ENCODE results near the gene ARID3B. TPM values are rescaled to one million over a fixed set of nuclear protein-coding genes. Genes with fewer than 3 reads are reported as not detected.
"Not testable (repeated sequence)": the region's sequence is repeated elsewhere in the genome, so short reads cannot be mapped to it uniquely, and the experiment has no call there.

Gene ARID3B, protein sequence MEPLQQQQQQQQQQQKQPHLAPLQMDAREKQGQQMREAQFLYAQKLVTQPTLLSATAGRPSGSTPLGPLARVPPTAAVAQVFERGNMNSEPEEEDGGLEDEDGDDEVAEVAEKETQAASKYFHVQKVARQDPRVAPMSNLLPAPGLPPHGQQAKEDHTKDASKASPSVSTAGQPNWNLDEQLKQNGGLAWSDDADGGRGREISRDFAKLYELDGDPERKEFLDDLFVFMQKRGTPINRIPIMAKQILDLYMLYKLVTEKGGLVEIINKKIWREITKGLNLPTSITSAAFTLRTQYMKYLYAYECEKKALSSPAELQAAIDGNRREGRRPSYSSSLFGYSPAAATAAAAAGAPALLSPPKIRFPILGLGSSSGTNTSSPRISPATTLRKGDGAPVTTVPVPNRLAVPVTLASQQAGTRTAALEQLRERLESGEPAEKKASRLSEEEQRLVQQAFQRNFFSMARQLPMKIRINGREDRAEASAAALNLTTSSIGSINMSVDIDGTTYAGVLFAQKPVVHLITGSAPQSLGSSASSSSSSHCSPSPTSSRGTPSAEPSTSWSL
- polyA plus RNA-seq (ENCODE audit: insufficient read length in 4 of 4) = 10 to 100 TPM in 3 of 4 donors, 1 to 10 TPM in 1; 9.6 to 20.4 (median 15.3) TPM

DNA sequence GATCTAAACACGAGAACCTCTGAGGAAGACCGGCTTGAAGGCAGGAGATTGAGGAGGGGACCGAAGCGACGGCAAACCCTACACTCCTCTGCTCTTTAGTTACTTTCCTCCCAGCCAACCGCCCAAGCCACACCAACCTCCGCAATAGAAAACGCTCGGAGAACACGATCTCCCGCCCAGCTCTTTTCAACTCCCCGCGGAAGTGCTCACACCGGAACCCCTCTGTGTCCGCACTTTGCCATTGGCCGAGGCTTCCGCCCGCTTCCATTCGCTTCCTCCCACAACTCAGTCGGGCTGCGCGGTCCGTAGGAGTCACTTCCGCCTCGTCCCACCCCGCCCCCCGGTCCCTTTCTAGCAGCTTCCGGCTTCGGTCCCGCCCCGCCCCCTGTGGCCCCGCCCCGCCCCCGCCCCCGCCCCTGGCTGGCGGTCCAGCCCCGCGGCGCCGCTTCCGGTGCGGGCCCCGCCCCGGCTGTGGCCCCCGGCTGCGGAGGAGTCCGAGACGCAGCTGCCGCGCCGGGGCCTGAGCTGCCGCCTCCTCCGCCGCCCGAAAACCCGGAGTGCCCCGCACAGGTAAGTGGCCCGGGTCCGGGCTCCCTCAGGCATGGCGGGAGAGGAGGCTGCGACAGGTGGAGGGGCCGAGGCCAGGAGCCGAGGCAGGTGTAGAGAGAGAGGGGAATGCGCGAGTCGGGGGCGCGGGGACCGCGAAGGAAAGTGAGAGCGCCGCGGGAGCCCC lies at the start of gene ARID3B:
Gene ARID3B (plus strand): TSS at position 460 of the 733 bp plus-strand sequence. CDS start 2,717 bp downstream, outside the sequence.
- peak in 3 of 4 donors; percentile 81 to 93 (median 90) for DNase-seq (ENCODE audit: low read depth in 4 of 4, low spot score in 2 of 4)

DNA sequence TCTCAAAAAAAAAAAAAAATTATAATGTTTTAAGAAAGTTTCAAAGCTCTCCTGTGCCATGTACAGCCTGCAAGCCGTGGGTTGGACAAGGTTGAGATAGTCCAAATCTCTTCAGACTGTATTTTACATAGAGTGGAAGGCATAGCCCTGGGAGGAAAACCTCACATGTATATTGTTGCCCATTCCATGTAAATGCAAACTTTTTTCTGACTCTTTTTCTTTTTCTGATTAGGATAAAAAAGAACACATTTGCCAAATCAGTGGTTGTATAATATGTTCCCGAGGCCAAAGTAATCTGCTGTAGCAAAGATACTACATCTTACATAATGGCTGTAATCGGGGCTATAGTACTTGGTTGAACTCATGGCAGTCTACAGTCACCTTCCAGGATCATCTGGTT lies 44.4 kb upstream of the ARID3B start:
- DNase-seq (ENCODE audit: low read depth in 4 of 4, low spot score in 2 of 4) = no peak

DNA sequence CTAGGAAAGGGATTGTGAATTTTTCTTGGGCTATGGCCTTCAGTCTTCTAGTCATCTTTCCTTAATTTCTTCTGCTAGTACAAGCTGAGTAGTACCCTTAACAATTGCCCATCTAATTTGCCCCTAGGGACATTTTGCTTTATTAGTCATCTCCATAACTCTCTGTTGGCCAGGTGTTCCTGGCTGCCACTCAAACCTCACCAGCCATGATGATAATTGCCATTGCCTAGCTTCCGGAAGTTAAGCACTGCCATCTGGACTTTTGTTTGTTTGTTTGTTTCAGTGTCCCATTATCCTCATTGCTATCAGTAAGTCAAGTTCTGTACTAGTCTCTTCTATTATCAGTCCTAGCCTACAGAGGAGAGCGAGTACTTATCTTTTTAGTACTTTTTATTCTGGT lies 43.4 kb upstream of the ARID3B start:
- no peak for DNase-seq (ENCODE audit: low read depth in 4 of 4, low spot score in 2 of 4)

DNA sequence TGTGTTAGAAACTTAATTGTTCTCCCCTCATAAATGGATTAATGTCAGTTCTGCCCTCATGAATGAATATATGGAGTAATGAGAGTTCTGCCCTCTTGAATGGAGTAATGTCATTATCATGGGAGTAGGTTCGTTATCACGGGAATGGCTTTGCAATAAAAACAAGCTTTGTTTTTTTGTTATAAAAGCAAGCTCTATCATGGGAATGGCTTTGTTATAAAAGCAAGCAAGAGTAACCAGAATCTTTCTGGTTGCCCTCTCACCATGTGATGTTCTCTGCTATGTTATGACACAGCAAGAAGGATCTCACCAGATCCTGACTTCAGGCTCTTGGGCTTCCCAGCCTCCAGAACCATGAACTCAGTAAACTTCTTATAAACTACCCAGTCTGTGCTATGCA lies 41.7 kb upstream of the ARID3B start:
- no peak for DNase-seq (ENCODE audit: low read depth in 4 of 4, low spot score in 2 of 4)

DNA sequence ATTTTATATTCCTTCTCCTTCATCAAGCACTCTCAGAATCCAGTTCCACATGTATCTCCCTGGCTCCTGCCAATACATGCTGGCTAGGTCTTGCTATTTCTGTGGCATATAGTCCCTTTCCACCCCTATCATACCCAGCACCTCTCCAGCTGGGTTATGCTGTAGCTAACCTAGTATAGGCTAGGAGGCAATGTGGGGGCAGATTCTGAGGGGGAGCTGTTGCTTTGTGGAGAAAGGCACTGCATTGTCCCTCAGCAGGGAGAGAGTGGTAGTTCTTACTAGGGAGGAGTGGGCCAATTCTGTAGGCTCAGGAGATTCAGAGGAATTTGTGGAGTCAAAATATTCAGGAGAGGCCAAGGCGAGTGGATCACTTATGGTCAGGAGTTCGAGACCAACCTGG lies 40.6 kb upstream of the ARID3B start:
- DNase-seq (ENCODE audit: low read depth in 4 of 4, low spot score in 2 of 4) = no peak

DNA sequence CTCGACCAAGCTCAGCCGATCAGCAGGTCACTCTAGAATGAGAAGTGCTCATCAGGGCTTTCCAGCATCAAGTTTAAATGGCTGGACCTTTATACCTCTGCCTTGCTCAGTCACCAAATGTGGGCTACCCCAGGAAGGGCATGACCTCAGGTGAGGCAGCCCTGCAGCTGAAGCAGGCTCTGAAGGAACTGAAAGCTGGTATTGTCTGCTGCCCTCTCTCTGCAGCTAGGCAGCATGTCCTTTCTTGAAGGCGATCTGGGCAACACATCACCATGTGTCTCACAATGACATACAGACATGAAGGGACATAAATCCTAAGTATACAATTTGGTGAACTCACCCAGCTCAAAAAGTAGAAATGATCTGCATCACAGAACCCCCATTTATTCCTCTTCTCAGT lies 38.7 kb upstream of the ARID3B start:
- no peak for DNase-seq (ENCODE audit: low read depth in 4 of 4, low spot score in 2 of 4)

DNA sequence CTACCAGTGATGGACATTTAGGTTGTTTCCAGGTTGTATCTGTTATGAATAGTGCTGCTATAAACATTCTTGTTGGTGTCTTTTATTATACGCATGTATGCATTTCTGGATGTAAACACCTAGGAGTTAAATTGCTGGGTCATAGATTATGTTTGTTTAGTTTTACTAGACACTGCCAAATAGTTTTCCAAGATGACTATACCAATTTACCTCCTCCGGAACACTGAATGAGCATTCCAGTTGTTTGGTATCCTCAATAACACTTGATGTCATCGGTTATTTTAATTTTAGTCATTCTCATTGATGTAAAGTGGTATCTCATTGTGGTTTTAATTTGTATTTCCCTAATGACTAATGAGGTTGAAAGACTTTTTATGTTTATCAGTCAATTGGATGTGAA lies 36.6 kb upstream of the ARID3B start:
- no peak for DNase-seq (ENCODE audit: low read depth in 4 of 4, low spot score in 2 of 4)

DNA sequence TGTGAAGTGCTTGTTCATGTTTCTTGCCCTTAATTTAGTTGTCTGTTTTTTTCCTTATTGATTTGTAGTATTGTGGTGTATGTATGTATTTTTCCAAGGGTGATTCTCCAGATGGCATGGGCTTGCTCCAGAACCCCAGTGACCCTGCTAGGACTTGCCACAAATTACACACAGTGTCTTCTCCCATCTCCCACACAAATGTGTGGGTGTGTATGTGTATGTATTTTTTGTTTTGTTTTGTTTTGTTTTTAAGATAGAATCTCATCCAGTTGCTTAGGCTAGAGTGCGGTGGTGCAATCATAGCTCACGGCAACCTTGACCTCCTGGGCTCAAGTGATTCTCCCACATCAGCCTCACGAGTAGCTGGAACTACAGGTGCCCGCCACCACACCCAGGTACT lies 36.2 kb upstream of the ARID3B start:
- no peak for DNase-seq (ENCODE audit: low read depth in 4 of 4, low spot score in 2 of 4)

DNA sequence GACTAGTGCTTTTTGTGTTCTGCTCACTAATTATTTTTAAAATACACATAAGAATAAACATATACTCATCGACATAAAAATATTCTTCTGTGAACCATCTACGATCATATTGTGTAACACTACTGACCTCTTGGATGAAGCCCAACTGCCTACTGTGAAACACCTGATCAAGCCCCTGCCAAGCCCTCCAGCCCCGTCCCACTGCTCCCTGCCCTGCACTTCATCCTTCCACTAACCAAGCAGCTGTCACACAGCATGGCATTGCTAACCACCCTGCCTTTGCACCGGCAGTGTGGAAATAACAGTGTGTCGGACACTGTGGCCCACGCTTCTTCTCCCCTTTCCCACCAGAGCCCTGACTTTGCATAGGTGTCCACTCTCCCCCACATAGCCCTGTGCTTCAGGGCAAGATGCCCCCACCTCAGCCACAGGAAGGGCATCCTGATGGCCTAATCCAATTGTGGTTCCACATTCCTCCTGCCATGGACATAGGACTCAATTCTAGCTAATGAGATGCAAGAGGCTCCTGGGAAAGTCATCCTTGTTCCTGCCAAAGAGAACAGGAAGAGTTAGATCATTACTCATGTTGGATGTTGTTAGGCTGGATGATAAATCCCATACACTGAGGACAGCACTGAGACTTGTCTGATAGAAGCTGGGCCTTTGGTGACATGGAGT lies 35.0 kb upstream of the ARID3B start:
- no peak for DNase-seq (ENCODE audit: low read depth in 4 of 4, low spot score in 2 of 4)

DNA sequence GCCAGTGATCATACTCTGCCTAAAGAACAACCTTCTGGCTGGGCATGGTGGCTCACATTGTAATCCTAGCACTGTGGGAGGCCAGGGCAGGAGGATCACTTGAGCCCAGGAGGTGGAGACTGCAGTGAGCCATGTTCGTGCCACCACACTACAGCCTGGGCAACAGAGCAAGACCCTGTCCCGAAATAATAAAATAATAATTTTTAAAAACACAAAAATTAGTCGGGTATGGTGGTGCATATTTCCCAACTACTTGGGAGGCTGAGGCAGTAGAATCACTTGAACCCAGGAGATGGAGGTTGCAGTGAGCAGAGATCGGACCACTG lies 34.5 kb upstream of the ARID3B start:
- DNase-seq (ENCODE audit: low read depth in 4 of 4, low spot score in 2 of 4) = no peak

DNA sequence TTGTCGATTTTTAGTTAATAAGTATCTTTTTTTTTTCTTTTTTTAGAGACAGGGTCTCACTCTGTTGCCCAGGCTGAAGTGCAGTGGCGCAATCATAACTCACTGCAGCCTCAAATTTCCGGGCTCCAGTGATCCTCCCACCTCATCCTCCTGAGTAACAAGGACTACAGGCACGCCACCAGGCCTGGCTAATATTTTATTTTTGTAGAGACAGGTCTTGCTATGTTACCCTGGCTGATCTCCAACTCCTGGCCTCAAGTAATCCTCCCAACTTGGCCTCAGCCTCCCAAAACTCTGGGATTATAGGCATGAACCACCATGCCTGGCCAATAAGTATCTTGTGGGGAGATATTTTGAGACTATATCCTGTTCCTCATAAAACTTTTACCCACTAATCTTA lies 29.4 kb upstream of the ARID3B start:
- no peak for DNase-seq (ENCODE audit: low read depth in 4 of 4, low spot score in 2 of 4)

DNA sequence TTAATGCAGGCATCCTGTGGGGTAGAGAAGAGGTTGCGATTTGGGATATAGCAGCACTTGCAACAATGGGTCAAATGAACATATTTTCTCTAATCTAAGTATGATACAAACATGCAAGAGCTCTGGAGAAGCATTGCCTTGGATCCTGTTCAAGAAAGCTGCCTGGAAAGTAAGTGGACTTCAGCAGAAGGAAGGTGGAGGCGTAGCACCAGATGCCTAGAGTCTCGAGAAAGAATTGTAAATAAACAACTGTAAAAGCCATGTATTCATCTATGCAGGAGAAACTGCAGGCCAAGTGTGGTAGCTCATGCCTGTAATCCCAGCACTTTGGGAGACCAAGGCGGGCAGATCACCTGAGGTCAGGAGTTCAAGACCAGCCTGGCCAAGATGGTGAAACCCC lies 27.0 kb upstream of the ARID3B start:
- DNase-seq (ENCODE audit: low read depth in 4 of 4, low spot score in 2 of 4) = not testable (repeated sequence)

DNA sequence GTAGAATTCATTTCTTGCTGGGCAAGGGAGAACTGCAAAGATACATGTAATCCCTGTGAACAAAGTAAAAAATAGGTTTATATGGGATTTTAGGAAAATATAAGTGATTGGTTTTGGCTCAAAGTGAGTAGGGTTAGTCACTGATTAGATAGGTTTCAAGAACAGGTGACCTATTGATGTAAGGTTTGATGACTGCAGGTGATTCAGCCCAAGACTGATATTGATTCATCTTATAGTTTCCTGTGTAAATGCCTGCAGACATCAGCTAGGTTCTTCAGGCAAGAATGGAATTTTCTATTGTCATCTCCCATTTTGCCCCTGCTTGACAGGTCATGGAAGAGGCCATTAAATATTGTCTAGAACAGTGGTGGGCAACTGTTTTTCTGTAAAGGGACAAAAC lies 23.9 kb upstream of the ARID3B start:
- no peak for DNase-seq (ENCODE audit: low read depth in 4 of 4, low spot score in 2 of 4)

DNA sequence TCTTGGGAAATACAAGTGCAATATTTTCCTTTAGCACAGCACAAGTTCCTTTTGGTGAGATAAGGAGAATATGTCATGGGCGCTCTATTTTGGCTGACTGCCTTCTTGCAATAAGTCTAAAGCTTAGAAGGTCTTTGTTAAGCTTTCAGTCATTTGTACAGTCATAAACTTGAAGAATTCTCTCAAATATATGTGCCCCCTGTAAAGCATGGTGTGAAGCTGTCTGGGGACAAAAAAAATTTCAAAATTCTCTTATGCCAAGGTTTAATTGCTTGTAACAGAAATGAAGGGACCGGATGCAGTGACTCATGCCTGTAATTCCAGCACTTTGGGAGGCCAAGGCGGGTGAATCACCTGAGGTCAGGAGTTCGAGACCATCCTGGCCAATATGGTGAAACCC lies 21.7 kb upstream of the ARID3B start:
- DNase-seq (ENCODE audit: low read depth in 4 of 4, low spot score in 2 of 4) = no peak

DNA sequence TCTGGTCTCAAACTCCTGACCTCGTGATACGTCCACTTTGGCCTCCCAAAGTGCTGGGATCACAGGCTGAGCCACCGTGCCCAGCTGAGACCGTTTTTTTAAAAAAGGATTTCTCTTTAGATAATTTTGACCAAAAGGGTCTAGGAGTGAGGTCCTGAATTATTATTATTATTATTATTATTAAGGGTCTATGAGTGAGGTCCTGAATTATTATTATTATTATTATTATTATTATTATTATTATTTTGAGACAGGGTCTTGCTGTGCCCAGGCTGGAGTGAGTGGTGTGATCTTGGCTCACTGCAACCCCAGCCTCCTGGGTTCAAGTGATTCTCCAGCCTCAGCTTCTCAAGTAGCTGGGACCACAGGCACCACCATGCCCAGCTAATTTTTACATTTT lies 20.6 kb upstream of the ARID3B start:
- DNase-seq (ENCODE audit: low read depth in 4 of 4, low spot score in 2 of 4) = no peak

DNA sequence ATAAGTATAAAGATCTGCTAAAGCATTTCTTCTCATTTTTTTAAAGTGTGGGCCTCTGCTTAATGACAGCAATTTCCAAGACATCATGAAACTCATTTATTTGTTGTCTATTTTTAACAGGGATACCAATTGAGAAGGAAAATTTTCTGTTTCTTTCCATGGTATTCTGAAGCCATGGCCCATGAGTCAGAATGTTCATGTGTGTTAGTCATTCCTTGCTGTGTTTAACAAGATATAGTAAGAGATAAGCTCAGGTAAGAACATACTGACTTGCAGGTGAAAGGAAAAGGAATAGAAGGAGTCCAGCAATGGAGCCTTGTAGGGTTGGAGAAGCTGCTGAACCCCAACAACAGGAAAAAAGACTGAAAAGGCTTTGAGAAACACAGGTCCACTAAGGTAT lies 17.0 kb upstream of the ARID3B start:
- no peak for DNase-seq (ENCODE audit: low read depth in 4 of 4, low spot score in 2 of 4)

DNA sequence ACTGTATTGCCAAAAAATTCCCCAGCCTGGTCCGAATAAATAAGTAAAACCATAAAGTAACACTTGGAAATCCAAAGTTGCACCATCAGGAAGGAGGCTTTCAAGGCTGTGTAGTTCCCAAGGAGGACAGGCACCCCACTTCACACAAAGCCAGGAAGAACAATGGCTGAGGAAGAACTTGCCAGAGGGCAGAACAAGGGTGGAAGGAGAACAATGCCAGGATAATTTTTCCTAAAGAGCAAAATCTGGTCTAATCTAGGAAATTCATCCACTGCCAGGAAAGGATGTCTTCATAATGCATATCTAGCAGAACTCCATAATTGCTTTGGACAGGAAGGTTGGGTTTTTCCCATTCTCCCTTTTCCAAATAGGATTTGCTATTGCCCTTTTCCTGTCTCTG lies 15.7 kb upstream of the ARID3B start:
- DNase-seq (ENCODE audit: low read depth in 4 of 4, low spot score in 2 of 4) = no peak

DNA sequence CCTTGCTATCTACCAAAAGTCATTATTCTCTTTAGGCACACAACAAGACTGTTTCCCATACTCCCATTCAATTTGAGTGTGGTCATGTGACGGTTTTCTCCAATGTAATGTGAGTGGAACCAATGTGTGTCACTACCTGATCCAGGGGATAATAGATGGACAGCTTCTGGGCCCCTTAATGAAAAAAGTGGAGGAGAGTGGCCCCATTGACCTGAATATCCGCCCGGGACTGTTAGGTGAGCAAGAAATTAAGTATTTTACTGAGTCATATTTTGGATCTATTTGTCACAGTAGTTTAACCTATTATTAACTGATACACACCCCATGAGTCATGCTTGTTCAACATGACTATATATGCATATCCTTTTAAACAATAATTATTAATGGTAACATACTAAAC lies 15.1 kb upstream of the ARID3B start:
- no peak for DNase-seq (ENCODE audit: low read depth in 4 of 4, low spot score in 2 of 4)

DNA sequence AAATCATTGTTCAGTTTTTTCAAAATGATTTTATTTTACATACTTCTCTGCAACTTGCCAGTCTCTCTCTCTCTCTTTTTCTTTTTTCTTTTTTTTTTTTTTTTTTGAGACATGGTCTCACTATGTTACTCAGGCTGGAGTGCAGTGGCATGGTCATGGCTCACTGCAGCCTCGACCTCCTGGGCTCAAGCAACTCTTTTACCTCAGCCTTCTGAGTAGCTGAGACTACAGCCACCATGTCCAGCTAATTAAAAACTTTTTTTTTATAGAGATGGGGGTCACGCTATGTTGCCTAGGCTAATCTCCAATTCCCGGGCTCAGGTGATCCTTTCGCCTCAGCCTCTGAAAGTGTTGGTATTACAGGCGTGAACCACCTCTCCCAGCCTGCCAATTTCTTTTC lies 12.1 kb upstream of the ARID3B start:
- DNase-seq (ENCODE audit: low read depth in 4 of 4, low spot score in 2 of 4) = no peak

DNA sequence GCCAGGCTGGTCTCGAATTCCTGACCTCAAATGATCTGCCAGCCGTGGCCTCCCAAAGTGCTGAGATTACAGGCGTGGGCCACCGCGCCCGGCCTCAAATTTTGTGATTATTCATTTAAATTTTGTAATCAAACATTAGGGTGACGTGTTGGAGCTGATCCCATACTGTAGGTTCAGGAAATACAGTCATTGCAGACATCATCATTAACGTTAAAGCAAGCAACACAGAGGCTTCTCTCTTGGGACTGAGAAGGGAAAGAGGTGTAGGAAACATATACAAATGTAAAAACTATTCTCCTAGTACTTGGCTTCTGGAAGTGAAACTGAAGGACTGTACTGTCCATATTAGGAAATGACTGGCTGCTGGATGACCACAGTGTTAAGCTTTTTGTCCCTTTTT lies 11.1 kb upstream of the ARID3B start:
- no peak for DNase-seq (ENCODE audit: low read depth in 4 of 4, low spot score in 2 of 4)

DNA sequence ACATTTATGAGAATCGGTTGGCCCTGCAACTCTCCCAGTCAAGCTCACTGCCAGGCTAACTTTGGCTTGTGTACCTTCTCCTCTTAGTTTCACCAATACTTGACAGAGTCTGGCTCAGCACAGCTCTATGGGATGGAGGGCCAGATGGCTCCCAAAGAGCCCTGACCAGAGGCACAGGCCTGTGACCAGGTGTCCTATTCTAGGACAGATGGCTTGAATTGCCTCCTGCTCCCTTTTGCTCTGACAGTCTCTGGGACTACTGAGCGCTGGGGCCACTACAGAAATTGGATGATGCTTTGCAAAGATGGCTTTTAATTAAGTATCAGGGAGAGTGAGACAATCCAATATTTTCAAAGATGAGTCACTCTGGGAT lies 10.3 kb upstream of the ARID3B start:
- no peak for DNase-seq (ENCODE audit: low read depth in 4 of 4, low spot score in 2 of 4)

All from left renal cortex interstitium (tissue), 4 donors.